Measurements from ENCODE around the gene OBSL1. TPM values are rescaled to one million over a fixed set of nuclear protein-coding genes. Genes with fewer than 3 reads are reported as not detected.

OBSL1 gene
- total RNA-seq, 6 experiments from 2014 or later: 60.0 to 85.2 (median 65.8) TPM

GRCh38 chr2:219615894-219616293 is 44.6 kb upstream of the OBSL1 start:
- TF ChIP-seq CTCF (IDR thresholded peaks at IDR 0.05): no peak
- Mint-ChIP-seq H3K27ac (no peak overlapping the region), H3K4me3 (no peak overlapping the region), H3K27me3 (ENCODE audit: insufficient read depth) (no peaks in the 10 kb centered on the region), H3K36me3 (ENCODE audit: low read depth) (peaks cover 23% of the 10 kb centered on the region), H3K9me3 (no peaks in the 10 kb centered on the region), H3K4me1 (ENCODE audit: low read depth) (no peaks in the 10 kb centered on the region)
- no peak for DNase-seq

- no peak for DNase-seq
- peaks cover 27% of the 10 kb centered on the region for H3K36me3 Mint-ChIP-seq (ENCODE audit: low read depth)
- no peak overlapping the region for H3K4me3 Mint-ChIP-seq
- H3K27ac Mint-ChIP-seq: no peak overlapping the region
- no peaks in the 10 kb centered on the region for H3K9me3 Mint-ChIP-seq
- H3K4me1 Mint-ChIP-seq (ENCODE audit: low read depth): no peaks in the 10 kb centered on the region
- TF ChIP-seq CTCF (IDR thresholded peaks at IDR 0.05): no peak
- no peaks in the 10 kb centered on the region for H3K27me3 Mint-ChIP-seq (ENCODE audit: insufficient read depth)
Observed at GRCh38 chr2:219615036-219615435, 43.7 kb upstream of the OBSL1 start.

- Mint-ChIP-seq H3K27ac (no peak overlapping the region), H3K27me3 (ENCODE audit: insufficient read depth) (no peaks in the 10 kb centered on the region), H3K36me3 (ENCODE audit: low read depth) (peaks cover 27% of the 10 kb centered on the region), H3K9me3 (no peaks in the 10 kb centered on the region), H3K4me3 (no peak overlapping the region), H3K4me1 (ENCODE audit: low read depth) (no peaks in the 10 kb centered on the region)
- no peak for DNase-seq
- TF ChIP-seq CTCF (IDR thresholded peaks at IDR 0.05): no peak
Observed at GRCh38 chr2:219614076-219614860, 42.9 kb upstream of the OBSL1 start.

GRCh38 chr2:219613461-219614070 is 42.2 kb upstream of the OBSL1 start:
- Mint-ChIP-seq H3K4me3 (no peak overlapping the region), H3K27ac (no peak overlapping the region), H3K4me1 (ENCODE audit: low read depth) (no peaks in the 10 kb centered on the region), H3K9me3 (no peaks in the 10 kb centered on the region), H3K36me3 (ENCODE audit: low read depth) (peaks cover 27% of the 10 kb centered on the region), H3K27me3 (ENCODE audit: insufficient read depth) (no peaks in the 10 kb centered on the region)
- DNase-seq: no peak
- TF ChIP-seq CTCF (IDR thresholded peaks at IDR 0.05): no peak

- no peak for TF ChIP-seq CTCF (IDR thresholded peaks at IDR 0.05)
- no peak overlapping the region for H3K4me3 Mint-ChIP-seq
- no peak overlapping the region for H3K27ac Mint-ChIP-seq
- no peaks in the 10 kb centered on the region for H3K9me3 Mint-ChIP-seq
- no peak for DNase-seq
- no peaks in the 10 kb centered on the region for H3K4me1 Mint-ChIP-seq (ENCODE audit: low read depth)
- peaks cover 27% of the 10 kb centered on the region for H3K36me3 Mint-ChIP-seq (ENCODE audit: low read depth)
- H3K27me3 Mint-ChIP-seq (ENCODE audit: insufficient read depth): no peaks in the 10 kb centered on the region
Observed at GRCh38 chr2:219612577-219613286, 41.4 kb upstream of the OBSL1 start.
